Astrocyte of the spinal cord (primary cell): ENCODE measurements around the gene HLA-DMA.

Experiments used
- DNase-seq: peaks from one replicate; pipeline ENCODE4 v3.0.0; 2011; ENCODE audit warnings: low read depth, low spot score
- H3K4me3 ChIP-seq: 2 replicates; pipeline ENCODE4 v1.5.1; 2011; ENCODE audit warnings: low read depth, mild to moderate bottlenecking, low read length, moderate library complexity
- CTCF ChIP-seq: IDR thresholded peaks from 2 replicates; pipeline ENCODE4 v1.5.1; 2012; ENCODE audit warnings: low read depth, mild to moderate bottlenecking, low read length, inconsistent platforms
- in situ Hi-C: cut with HindIII; loops from 2 replicates; pipeline ENCODE4 v1.10.0; 2017; ENCODE audit warnings: low sequenced_read_pairs

The HLA-DMA gene

GRCh38 chr6:32932132-32932868 lies 20.6 kb downstream of the HLA-DMA start:
- peak; percentile 4 for DNase-seq
- H3K4me3 ChIP-seq: no peak overlapping the region
- in situ Hi-C loops: no loop called here
- no peak for TF ChIP-seq CTCF

- no peak for DNase-seq
- no peak overlapping the region for H3K4me3 ChIP-seq
- no peak for TF ChIP-seq CTCF
- in situ Hi-C loops: no loop called here
Measured at GRCh38 chr6:32931211-32931610, 21.7 kb downstream of the HLA-DMA start.

GRCh38 chr6:32922083-32922482 lies 30.8 kb downstream of the HLA-DMA start:
- H3K4me3 ChIP-seq: no peak overlapping the region
- no peak for DNase-seq
- TF ChIP-seq CTCF: no peak
- in situ Hi-C loops: no loop called here

- no peak for TF ChIP-seq CTCF
- in situ Hi-C loops: no loop called here
- DNase-seq: no peak
- H3K4me3 ChIP-seq: no peak overlapping the region
Measured at GRCh38 chr6:32920715-32921114, 32.2 kb downstream of the HLA-DMA start.

GRCh38 chr6:32912951-32913350 lies 39.9 kb downstream of the HLA-DMA start:
- in situ Hi-C loops: no loop called here
- TF ChIP-seq CTCF: no peak
- DNase-seq: no peak
- H3K4me3 ChIP-seq: no peak overlapping the region

- in situ Hi-C loops: no loop called here
- DNase-seq: no peak
- no peak for TF ChIP-seq CTCF
- no peak overlapping the region for H3K4me3 ChIP-seq
Measured at GRCh38 chr6:32908897-32909296, 44.0 kb downstream of the HLA-DMA start.
